Naive thymus-derived CD4-positive, alpha-beta T cell (primary cell): ENCODE data around the gene TEPSIN. TPM values are rescaled to one million over a fixed set of nuclear protein-coding genes. Genes with fewer than 3 reads are reported as not detected.

Experiments used
- ATAC-seq: fragments of 150-1000 bp; cut with Tn5 transposase; 2 replicates; pipeline ENCODE4 v1.10.0; 2021; ENCODE audit warnings: mild to moderate bottlenecking, moderate library complexity
- CTCF ChIA-PET: fragments of 350-600 bp; sonication (Branson Sonifier 250); formaldehyde crosslinking; loops from one replicate; lab custom pipeline; 2021; ENCODE audit warnings: antibody characterized with exemption; lab: Charles Lee
- POLR2A ChIA-PET: fragments of 350-600 bp; sonication (Branson Sonifier 250); formaldehyde crosslinking; loops from one replicate; lab custom pipeline; 2021; ENCODE audit warnings: antibody characterized with exemption, inconsistent platforms; lab: Charles Lee
- DNase-seq, 9 donors: peaks; one replicate each; pipeline versions ENCODE4 v3.0.0 to v3.0.0-alpha.2; 2020 to 2022; ENCODE audit warnings: mixed read lengths in 1 of 9
- H3K27ac ChIP-seq: one replicate; pipeline ENCODE4 v1.7.0; 2013; ENCODE audit warnings: mild to moderate bottlenecking, low read depth, low read length, moderate library complexity
- H3K27me3 ChIP-seq, 2 donors: one replicate each; pipeline ENCODE4 v1.7.0; 2013; ENCODE audit warnings: low read length in 2 of 2, mild to moderate bottlenecking in 2 of 2, moderate library complexity in 2 of 2; ENCODE audit not compliant: control insufficient read depth in 2 of 2, insufficient read depth in 2 of 2
- H3K36me3 ChIP-seq, 3 experiments: 1 replicate in 2 of 3; 2 replicates in 1 of 3; pipeline ENCODE4 v1.7.0; 2013; ENCODE audit warnings: low read length in 3 of 3, mild to moderate bottlenecking in 3 of 3, moderate library complexity in 1 of 3; ENCODE audit not compliant: insufficient read depth in 3 of 3, control insufficient read depth in 2 of 3
- H3K4me1 ChIP-seq, 2 donors: one replicate each; pipeline ENCODE4 v1.7.0; 2013; ENCODE audit warnings: low read length in 2 of 2, mild to moderate bottlenecking in 2 of 2, moderate library complexity in 1 of 2; ENCODE audit not compliant: control insufficient read depth in 2 of 2, insufficient read depth in 2 of 2
- H3K4me3 ChIP-seq: 2 replicates; pipeline ENCODE4 v1.7.0; 2013; ENCODE audit warnings: mild to moderate bottlenecking, low read length
- H3K9me3 ChIP-seq, 3 experiments: 1 replicate in 2 of 3; 2 replicates in 1 of 3; pipeline ENCODE4 v1.7.0; 2013; ENCODE audit warnings: low read length in 3 of 3; ENCODE audit not compliant: control insufficient read depth in 2 of 3
- H3K27ac Mint-ChIP-seq, 9 donors: one replicate each; pipeline ENCODE4 v1.8.0; 2020 to 2022; ENCODE audit warnings: mixed read lengths in 9 of 9, mild to moderate bottlenecking in 8 of 9, moderate library complexity in 5 of 9, inconsistent platforms in 2 of 9
- H3K27me3 Mint-ChIP-seq, 5 donors: one replicate each; pipeline ENCODE4 v1.8.0; 2021 to 2022; ENCODE audit warnings: mixed read lengths in 5 of 5, mild to moderate bottlenecking in 1 of 5
- H3K36me3 Mint-ChIP-seq, 5 donors: one replicate each; pipeline ENCODE4 v1.8.0; 2020 to 2022; ENCODE audit warnings: mixed read lengths in 5 of 5, mild to moderate bottlenecking in 3 of 5, inconsistent platforms in 1 of 5
- H3K4me1 Mint-ChIP-seq, 7 donors: one replicate each; pipeline ENCODE4 v1.8.0; 2020 to 2022; ENCODE audit warnings: mixed read lengths in 7 of 7, mild to moderate bottlenecking in 3 of 7, inconsistent platforms in 1 of 7
- H3K4me3 Mint-ChIP-seq, 10 donors: one replicate each; pipeline ENCODE4 v1.8.0; 2020 to 2022; ENCODE audit warnings: mild to moderate bottlenecking in 10 of 10, mixed read lengths in 10 of 10, moderate library complexity in 6 of 10, inconsistent platforms in 2 of 10
- H3K9me3 Mint-ChIP-seq, 11 donors: one replicate each; pipeline ENCODE4 v1.8.0; 2020 to 2022; ENCODE audit warnings: mixed read lengths in 11 of 11, mild to moderate bottlenecking in 4 of 11, inconsistent platforms in 1 of 11, moderate library complexity in 1 of 11
- intact Hi-C, 2 donors: fragments of 100-400 bp; cut with micrococcal nuclease; formaldehyde crosslinking; loops; one replicate each; pipeline ENCODE4 v1.15.1; 2023
- polyA plus RNA-seq, 2 donors: library from polyadenylated mRNA; unstranded; fragments of 300-500 nt; fragmentation: Illumina TruSeq; gene quantifications; one replicate each; pipeline ENCODE4 v1.2.3, GENCODE V29; 2021
- total RNA-seq, 6 experiments: library from RNA in 5 of 6; stranded (reverse) in 5 of 6; gene quantifications; 1 replicate in 5 of 6; 2 replicates in 1 of 6; pipeline ENCODE4 v1.2.3 and lab custom pipeline; 2021 to 2026

TEPSIN gene
- total and polyA plus RNA-seq, 7 experiments from 2014 or later: 3.2 to 115 (median 87.9) TPM

DNA sequence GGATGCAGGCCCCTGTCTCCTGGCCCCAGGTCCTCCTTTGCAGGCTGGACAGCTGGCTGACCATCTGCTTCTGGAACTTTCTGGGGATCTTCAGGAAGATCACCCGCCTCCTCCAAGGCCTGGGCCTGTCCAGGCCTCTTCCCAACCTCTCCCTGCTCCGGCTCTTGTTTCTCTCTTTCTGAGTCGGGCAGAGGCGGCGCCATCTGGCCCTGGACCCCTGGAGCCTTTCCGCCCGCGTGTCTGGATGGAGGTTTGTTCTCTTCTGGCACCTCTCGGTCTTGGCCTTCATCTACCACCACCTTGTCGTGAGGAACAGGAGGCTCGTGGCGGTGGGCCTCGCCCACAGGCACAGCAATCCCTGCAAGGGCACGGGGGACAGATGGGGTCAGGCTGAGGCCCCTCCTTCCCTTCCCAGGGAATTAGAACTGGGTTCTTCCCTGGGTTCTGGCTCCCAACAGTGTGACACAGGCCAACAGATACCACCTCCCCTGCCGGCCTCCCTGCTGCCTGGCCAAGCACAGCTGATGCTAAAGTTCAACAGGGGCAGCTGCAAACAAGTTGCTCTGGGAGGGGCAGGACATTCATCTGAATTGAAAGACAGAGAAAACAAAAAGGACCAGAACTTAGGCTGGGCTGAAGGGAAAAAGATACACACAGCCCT lies 13.6 kb upstream of the TEPSIN start:
- intact Hi-C loops: loop anchor here in 1 of 2 donors (10.0 kb wide), 1 partner anchor 132 kb away; no protein-coding TSS in a partner anchor
- Mint-ChIP-seq H3K36me3 (peaks cover 4 to 15% (median 7%) of the 10 kb centered on the region in 5 donors), H3K4me3 (no peak overlapping the region), H3K27ac (no peak overlapping the region), H3K9me3 (peaks cover 0 to 5% (median 0%) of the 10 kb centered on the region in 11 donors), H3K4me1 (peaks cover 6 to 10% (median 7%) of the 10 kb centered on the region in 7 donors), H3K27me3 (no peaks in the 10 kb centered on the region)
- peaks cover 0 to 63% (median 7%) of the 10 kb centered on the region in 3 experiments for H3K36me3 ChIP-seq
- no peak for ATAC-seq
- H3K27me3 ChIP-seq: no peaks in the 10 kb centered on the region
- ChIA-PET POLR2A (interaction anchor here (1.0 kb wide), 1 partner anchor 13 kb away, joined by 4 read pairs; the partner anchor contains the start of genes NDUFAF8 and TEPSIN), CTCF (interaction anchor here (0.8 to 1.3 kb wide), 4 partner anchors 44 to 347 kb away, joined by 3 to 11 read pairs (median 4); no protein-coding TSS in a partner anchor)
- DNase-seq: no peak
- no peak overlapping the region for H3K27ac ChIP-seq
- no peak overlapping the region for H3K4me3 ChIP-seq
- H3K4me1 ChIP-seq: no peaks in the 10 kb centered on the region
- no peaks in the 10 kb centered on the region for H3K9me3 ChIP-seq

DNA sequence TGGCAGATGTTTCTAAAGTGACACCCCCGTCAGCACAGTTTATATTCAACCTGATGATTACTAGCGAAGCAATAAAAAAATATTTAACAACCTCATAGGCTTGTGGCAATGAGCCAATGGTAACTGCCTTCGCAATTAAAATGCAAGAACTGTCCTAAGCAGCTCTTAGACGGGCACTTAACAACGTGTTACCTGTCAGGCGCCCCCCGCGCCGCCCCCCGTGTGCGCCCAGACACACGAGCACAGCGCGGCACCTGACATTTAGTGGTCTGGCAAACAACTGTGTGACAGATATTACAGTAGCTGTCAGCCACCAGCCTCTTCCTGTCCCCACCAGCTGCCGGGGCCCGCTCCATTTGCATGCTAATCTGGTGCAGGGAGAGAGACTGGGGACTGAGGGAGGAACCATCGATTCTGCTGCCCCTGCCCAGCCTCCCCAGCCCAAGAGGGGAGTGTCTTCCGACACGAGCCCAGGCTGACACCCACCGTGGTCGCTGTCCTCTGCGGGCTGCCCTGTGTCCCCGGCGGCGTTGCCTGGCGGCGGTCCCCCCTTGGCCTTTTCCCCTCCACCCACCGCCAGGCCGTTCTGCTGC lies 12.9 kb upstream of the TEPSIN start:
- ChIA-PET CTCF (no interaction called here), POLR2A (no interaction called here)
- H3K4me1 ChIP-seq: no peaks in the 10 kb centered on the region
- Mint-ChIP-seq H3K9me3 (peaks cover 0 to 5% (median 0%) of the 10 kb centered on the region in 11 donors), H3K4me3 (no peak overlapping the region), H3K4me1 (peaks cover 6 to 10% (median 7%) of the 10 kb centered on the region in 7 donors), H3K27ac (no peak overlapping the region), H3K36me3 (peaks cover 4 to 15% (median 7%) of the 10 kb centered on the region in 5 donors), H3K27me3 (no peaks in the 10 kb centered on the region)
- no peaks in the 10 kb centered on the region for H3K9me3 ChIP-seq
- DNase-seq: no peak
- ATAC-seq: no peak
- no peak overlapping the region for H3K27ac ChIP-seq
- no peaks in the 10 kb centered on the region for H3K27me3 ChIP-seq
- no peak overlapping the region for H3K4me3 ChIP-seq
- peaks cover 0 to 57% (median 7%) of the 10 kb centered on the region in 3 experiments for H3K36me3 ChIP-seq
- intact Hi-C loops: loop anchor here in 1 of 2 donors (10.0 kb wide), 1 partner anchor 133 kb away; no protein-coding TSS in a partner anchor

DNA sequence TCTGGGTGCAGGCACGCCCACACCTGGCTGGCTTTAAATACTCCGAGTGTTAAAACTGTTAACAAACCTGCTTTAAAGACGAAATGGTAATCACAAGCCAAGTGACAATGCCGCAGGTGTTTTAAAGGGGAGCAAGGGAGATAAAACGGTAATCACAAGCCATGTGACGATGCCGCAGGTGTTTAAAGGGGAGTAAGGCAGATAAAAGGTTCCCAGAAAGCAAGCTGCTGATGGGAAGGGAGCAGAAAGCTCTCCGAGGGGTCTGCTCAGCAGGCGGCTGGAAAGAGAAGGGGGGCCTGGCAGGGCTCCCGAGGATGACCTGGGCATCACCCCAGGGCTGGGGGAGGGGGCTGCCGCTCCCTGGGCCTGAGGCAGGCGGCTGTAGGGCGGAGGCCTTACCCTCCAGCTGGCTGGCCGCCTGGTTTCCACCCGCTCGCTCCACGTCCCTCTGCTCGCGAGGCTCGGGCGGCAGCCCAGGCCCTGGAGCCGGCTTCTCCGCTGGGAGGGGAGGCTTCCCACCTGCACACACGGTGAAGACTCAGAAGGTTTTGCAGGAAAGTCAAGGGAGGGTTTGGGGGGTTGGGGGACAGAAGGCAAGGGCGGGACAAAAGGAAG lies 12.3 kb upstream of the TEPSIN start:
- intact Hi-C loops: loop anchor here in 1 of 2 donors (10.0 kb wide), 1 partner anchor 134 kb away; no protein-coding TSS in a partner anchor
- DNase-seq (no peak), ATAC-seq (no peak)
- Histone ChIP-seq H3K27ac (no peak overlapping the region), H3K4me1 (no peaks in the 10 kb centered on the region), H3K27me3 (no peaks in the 10 kb centered on the region), H3K36me3 (peaks cover 0 to 56% (median 7%) of the 10 kb centered on the region in 3 experiments), H3K4me3 (no peak overlapping the region), H3K9me3 (no peaks in the 10 kb centered on the region)
- H3K36me3 Mint-ChIP-seq: peaks cover 4 to 15% (median 7%) of the 10 kb centered on the region in 5 donors
- H3K27me3 Mint-ChIP-seq: no peaks in the 10 kb centered on the region
- peaks cover 0 to 5% (median 0%) of the 10 kb centered on the region in 11 donors for H3K9me3 Mint-ChIP-seq
- H3K4me3 Mint-ChIP-seq: no peak overlapping the region
- CTCF ChIA-PET: interaction anchor here (1.0 kb wide), 1 partner anchor 350 kb away, joined by 3 read pairs; no protein-coding TSS in a partner anchor
- no peak overlapping the region for H3K27ac Mint-ChIP-seq
- H3K4me1 Mint-ChIP-seq: peaks cover 6 to 10% (median 8%) of the 10 kb centered on the region in 7 donors
- POLR2A ChIA-PET: no interaction called here

DNA sequence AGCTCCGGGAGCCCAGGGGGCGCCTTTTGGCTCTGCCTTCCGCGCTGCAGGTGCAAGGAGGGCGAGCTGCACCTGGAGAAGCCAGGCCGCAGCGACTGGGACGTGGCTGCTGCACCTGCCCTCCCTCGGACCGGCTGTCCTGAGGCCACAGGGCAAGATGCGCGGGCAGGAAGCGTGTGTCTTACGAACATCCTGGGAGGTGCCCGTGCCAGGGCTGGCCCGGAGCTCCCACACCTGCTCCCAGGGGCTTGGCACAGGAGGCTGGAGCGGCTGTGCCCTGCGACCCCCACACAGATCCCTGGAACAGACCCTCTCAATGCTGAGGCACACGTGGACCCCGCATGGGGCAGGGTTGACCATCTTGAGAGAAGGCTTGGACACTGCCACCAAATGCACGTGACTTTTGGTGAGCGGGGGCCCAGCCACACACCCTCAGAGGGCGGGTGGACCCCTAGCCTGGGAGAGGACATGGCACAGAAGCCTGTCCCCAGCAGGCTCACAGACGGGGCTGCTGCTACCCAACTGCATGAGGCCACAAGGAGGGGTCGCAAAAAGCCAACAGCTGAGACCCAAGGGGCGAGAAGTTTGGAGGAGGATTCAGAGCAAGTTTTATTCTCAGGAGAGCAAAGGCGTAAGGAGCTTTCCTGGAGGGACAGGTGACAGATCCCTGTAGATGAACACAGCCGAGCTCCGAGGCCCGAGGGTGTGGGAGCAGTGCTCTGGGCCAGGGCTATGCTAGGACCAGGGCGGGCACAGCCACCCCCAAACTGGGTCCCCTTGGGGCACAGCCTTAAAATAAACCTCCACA lies 11.6 kb upstream of the TEPSIN start:
- Mint-ChIP-seq H3K4me3 (no peak overlapping the region), H3K4me1 (peaks cover 6 to 10% (median 8%) of the 10 kb centered on the region in 7 donors), H3K27me3 (no peaks in the 10 kb centered on the region), H3K9me3 (peaks cover 0 to 5% (median 0%) of the 10 kb centered on the region in 11 donors), H3K36me3 (peaks cover 4 to 15% (median 7%) of the 10 kb centered on the region in 5 donors), H3K27ac (no peak overlapping the region)
- no peak for ATAC-seq
- Histone ChIP-seq H3K27me3 (no peaks in the 10 kb centered on the region), H3K9me3 (no peaks in the 10 kb centered on the region), H3K36me3 (peaks cover 0 to 49% (median 7%) of the 10 kb centered on the region in 3 experiments), H3K27ac (no peak overlapping the region), H3K4me1 (no peaks in the 10 kb centered on the region), H3K4me3 (no peak overlapping the region)
- peak in 1 of 9 donors; percentile 5 for DNase-seq
- intact Hi-C loops: loop anchor here in 1 of 2 donors (10.0 kb wide), 1 partner anchor 134 kb away; no protein-coding TSS in a partner anchor
- CTCF ChIA-PET: interaction anchor here (0.5 to 1.0 kb wide), 3 partner anchors 40 to 351 kb away, joined by 3 to 5 read pairs (median 3); no protein-coding TSS in a partner anchor
- POLR2A ChIA-PET: no interaction called here

DNA sequence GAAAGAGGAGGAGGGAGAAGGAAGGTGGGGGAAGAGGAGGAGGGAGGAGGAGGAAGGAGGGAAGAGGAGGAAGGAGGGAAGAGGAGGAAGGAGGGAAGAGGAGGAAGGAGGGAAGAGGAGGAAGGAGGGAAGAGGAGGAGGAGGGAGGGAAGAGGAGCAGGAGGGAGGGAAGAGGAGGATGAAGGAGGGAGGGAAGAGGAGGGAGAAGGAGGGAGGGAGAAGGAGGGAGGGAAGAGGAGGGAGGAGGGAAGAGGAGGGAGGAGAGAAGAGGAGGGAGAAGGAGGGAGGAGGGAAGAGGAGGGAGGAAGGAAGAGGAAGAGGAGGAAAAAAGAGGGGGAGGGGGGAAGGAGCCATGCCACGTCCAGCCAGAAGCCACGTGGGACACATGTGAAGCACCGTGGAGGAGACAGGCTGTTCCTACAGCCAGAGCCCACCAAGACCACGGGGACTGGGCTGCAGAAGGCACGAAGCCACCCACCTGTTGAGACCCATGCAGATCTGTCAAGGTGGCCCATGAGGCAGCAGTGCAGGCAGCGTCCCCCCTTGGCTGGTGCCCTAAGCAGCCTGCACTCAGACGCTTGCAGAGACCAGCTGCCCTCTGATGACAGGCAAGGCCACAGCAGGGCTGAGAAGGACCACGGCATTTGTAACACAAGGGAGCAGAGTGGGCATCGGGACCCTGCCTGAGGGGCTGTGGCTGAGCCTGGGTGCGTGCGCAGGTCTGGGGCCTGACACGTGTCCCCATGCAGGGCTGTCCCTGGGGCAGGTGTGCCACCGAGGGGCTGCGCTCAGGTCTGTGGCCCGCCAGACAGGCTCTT lies 10.6 kb upstream of the TEPSIN start:
- ATAC-seq (no peak), DNase-seq (no peak)
- H3K4me1 ChIP-seq: no peaks in the 10 kb centered on the region
- H3K4me1 Mint-ChIP-seq: peaks cover 6 to 10% (median 8%) of the 10 kb centered on the region in 7 donors
- peaks cover 0 to 5% (median 0%) of the 10 kb centered on the region in 11 donors for H3K9me3 Mint-ChIP-seq
- no peak overlapping the region for H3K27ac ChIP-seq
- H3K36me3 Mint-ChIP-seq: peaks cover 4 to 15% (median 7%) of the 10 kb centered on the region in 5 donors
- H3K9me3 ChIP-seq: no peaks in the 10 kb centered on the region
- H3K4me3 Mint-ChIP-seq: no peak overlapping the region
- peak overlapping the region in 2 of 9 donors; percentile 22 to 49 for H3K27ac Mint-ChIP-seq
- H3K27me3 ChIP-seq: no peaks in the 10 kb centered on the region
- ChIA-PET POLR2A (no interaction called here), CTCF (interaction anchor here (0.7 kb wide), 1 partner anchor 39 kb away, joined by 3 read pairs; no protein-coding TSS in a partner anchor)
- H3K4me3 ChIP-seq: no peak overlapping the region
- no peaks in the 10 kb centered on the region for H3K27me3 Mint-ChIP-seq
- H3K36me3 ChIP-seq: peaks cover 0 to 41% (median 7%) of the 10 kb centered on the region in 3 experiments
- intact Hi-C loops: loop anchor here in 1 of 2 donors (10.0 kb wide), 1 partner anchor 135 kb away; no protein-coding TSS in a partner anchor
